K562 treated with DMSO at 1 percent for 24 hours (cell line): ENCODE data around the gene TEX2. TPM values are rescaled to one million over a fixed set of nuclear protein-coding genes. Genes with fewer than 3 reads are reported as not detected.

Experiments
- total RNA-seq: library from RNA; unstranded; fragments of 300-600 nt; gene quantifications from 2 replicates; pipeline ENCODE4 v1.2.3, GENCODE V29; 2022; ENCODE audit warnings: low read depth; ENCODE audit not compliant: insufficient read depth

TEX2 gene
- total RNA-seq: 11.1 and 12.3 TPM in 2 replicates

GRCh38 chr17:64263000-64263766 lies at the start of gene TEX2:
TEX2 (minus strand) TSS chr17:64263260; CDS start chr17:64214217, 49,043 bp downstream.

GRCh38 chr17:64129765-64130558 lies 133.1 kb downstream of the TEX2 start, which contains the start of gene ERN1:
ERN1 (minus strand) TSS chr17:64130144; CDS start chr17:64130029, 115 bp downstream.

Other genes with a start within 250 kb of the TEX2 start
- gene ICAM2, start 242.6 kb downstream of the TEX2 start, total RNA-seq: 59.1 and 64.1 TPM in 2 replicates
- 17.5 and 17.8 TPM in 2 replicates for gene ERN1, start 133.1 kb downstream of the TEX2 start, total RNA-seq
- gene PECAM1, start 127.6 kb upstream of the TEX2 start, total RNA-seq: 2.5 and 4.4 TPM in 2 replicates
- 33.6 and 33.7 TPM in 2 replicates for gene MILR1, start 185.9 kb upstream of the TEX2 start, total RNA-seq
- gene POLG2, start 233.8 kb upstream of the TEX2 start, total RNA-seq: 14.4 and 21.2 TPM in 2 replicates
- 333 and 394 TPM in 2 replicates for gene DDX5, start 243.0 kb upstream of the TEX2 start, total RNA-seq
- 16.3 and 20.7 TPM in 2 replicates for gene CEP95, start 243.7 kb upstream of the TEX2 start, total RNA-seq